ENCODE data around the gene SEC22C.

SEC22C gene

GRCh38 chr3:42510325-42510724, 71.4 kb downstream of the SEC22C start:
- FAIRE-seq: no peak

GRCh38 chr3:42509111-42509510, 72.7 kb downstream of the SEC22C start:
- FAIRE-seq: no peak

- no peak for FAIRE-seq
These were observed 73.2 kb downstream of the SEC22C start for GRCh38 chr3:42508562-42508961.

GRCh38 chr3:42507761-42508335, 73.9 kb downstream of the SEC22C start:
- no peak for FAIRE-seq

GRCh38 chr3:42507252-42507651, 74.5 kb downstream of the SEC22C start:
- FAIRE-seq: no peak

GRCh38 chr3:42505849-42506410, 75.8 kb downstream of the SEC22C start:
- FAIRE-seq: no peak

- FAIRE-seq: no peak
These were observed 76.5 kb downstream of the SEC22C start for GRCh38 chr3:42505128-42505848.

- FAIRE-seq: no peak
These were observed 77.2 kb downstream of the SEC22C start for GRCh38 chr3:42504334-42505127.

GRCh38 chr3:42503957-42504333, 77.8 kb downstream of the SEC22C start:
- FAIRE-seq: no peak

GRCh38 chr3:42503251-42503924, 78.4 kb downstream of the SEC22C start:
- FAIRE-seq: no peak

- no peak for FAIRE-seq
These were observed 79.1 kb downstream of the SEC22C start, which contains the start of gene VIPR1 for GRCh38 chr3:42502429-42503250. Gene VIPR1 (plus strand): TSS chr3:42502643. CDS start chr3:42502736, 93 bp downstream.

- FAIRE-seq: no peak
These were observed 79.9 kb downstream of the SEC22C start for GRCh38 chr3:42501681-42502428.

- no peak for FAIRE-seq
These were observed 80.5 kb downstream of the SEC22C start for GRCh38 chr3:42501321-42501680.

- no peak for FAIRE-seq
These were observed 80.9 kb downstream of the SEC22C start for GRCh38 chr3:42500909-42501308.

- no peak for FAIRE-seq
These were observed 81.7 kb downstream of the SEC22C start for GRCh38 chr3:42500091-42500490.

GRCh38 chr3:42499478-42499871, 82.3 kb downstream of the SEC22C start:
- FAIRE-seq: no peak

- no peak for FAIRE-seq
These were observed 82.8 kb downstream of the SEC22C start for GRCh38 chr3:42498791-42499477.

GRCh38 chr3:42498034-42498433, 83.7 kb downstream of the SEC22C start:
- no peak for FAIRE-seq

Measured in endometrium (tissue), 2 donors.